ENCODE data around the gene CADPS2. TPM values are rescaled to one million over a fixed set of nuclear protein-coding genes. Genes with fewer than 3 reads are reported as not detected.
"Not testable (repeated sequence)": the region's sequence is repeated elsewhere in the genome, so short reads cannot be mapped to it uniquely, and the experiment has no call there.

The CADPS2 gene
- total RNA-seq, 1 donor from 2014 or later = 8.8 TPM

GRCh38 chr7:122638459-122638858, 247.8 kb downstream of the CADPS2 start:
- no peaks in the 10 kb centered on the region for H3K27me3 ChIP-seq (ENCODE audit: control insufficient read depth, insufficient read depth, low read length)
- H3K4me3 ChIP-seq (ENCODE audit: low read depth, low read length) = no peak overlapping the region
- no peak for DNase-seq (ENCODE audit: low read depth)
- H3K36me3 ChIP-seq (ENCODE audit: control insufficient read depth, insufficient read depth, low read length) = no peaks in the 10 kb centered on the region
- TF ChIP-seq CTCF (IDR thresholded peaks at IDR 0.05; ENCODE audit: insufficient read depth, low read length, poor library complexity, severe bottlenecking) = no peak

DNA sequence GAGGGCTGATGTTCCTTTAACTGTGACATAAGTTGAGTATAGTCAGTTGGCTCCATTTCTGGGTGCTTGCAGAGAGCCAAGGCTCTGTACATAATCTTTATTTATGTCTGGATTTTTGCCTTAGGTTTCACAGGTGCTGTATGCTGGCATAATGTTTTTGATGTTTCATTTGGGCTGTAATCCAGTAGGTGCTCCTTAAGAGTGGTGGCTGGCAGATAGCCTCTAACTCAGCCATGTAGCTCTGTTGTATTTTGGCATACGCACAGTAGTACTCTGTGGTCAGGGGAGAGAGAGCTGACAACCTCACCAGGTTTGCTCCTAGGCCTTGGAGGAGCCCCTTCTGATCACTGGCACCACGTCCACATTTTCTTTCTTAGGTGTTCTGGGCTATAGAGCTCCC, 248.5 kb downstream of the CADPS2 start:
- DNase-seq (ENCODE audit: low read depth) = no peak
- Histone ChIP-seq H3K4me3 (ENCODE audit: low read depth, low read length) (no peak overlapping the region), H3K27me3 (ENCODE audit: control insufficient read depth, insufficient read depth, low read length) (no peaks in the 10 kb centered on the region), H3K36me3 (ENCODE audit: control insufficient read depth, insufficient read depth, low read length) (no peaks in the 10 kb centered on the region)
- no peak for TF ChIP-seq CTCF (IDR thresholded peaks at IDR 0.05; ENCODE audit: insufficient read depth, low read length, poor library complexity, severe bottlenecking)

- H3K36me3 ChIP-seq (ENCODE audit: control insufficient read depth, insufficient read depth, low read length); DNase-seq (ENCODE audit: low read depth); H3K27me3 ChIP-seq (ENCODE audit: control insufficient read depth, insufficient read depth, low read length); H3K4me3 ChIP-seq (ENCODE audit: low read depth, low read length): not testable (repeated sequence)
These were observed 250.8 kb downstream of the CADPS2 start for GRCh38 chr7:122635481-122635880.

- TF ChIP-seq CTCF (IDR thresholded peaks at IDR 0.05; ENCODE audit: insufficient read depth, low read length, poor library complexity, severe bottlenecking) = no peak
- no peak for DNase-seq (ENCODE audit: low read depth)
- Histone ChIP-seq H3K4me3 (ENCODE audit: low read depth, low read length) (no peak overlapping the region), H3K27me3 (ENCODE audit: control insufficient read depth, insufficient read depth, low read length) (no peaks in the 10 kb centered on the region), H3K36me3 (ENCODE audit: control insufficient read depth, insufficient read depth, low read length) (no peaks in the 10 kb centered on the region)
These were observed 252.8 kb downstream of the CADPS2 start for GRCh38 chr7:122633472-122633871.

DNA sequence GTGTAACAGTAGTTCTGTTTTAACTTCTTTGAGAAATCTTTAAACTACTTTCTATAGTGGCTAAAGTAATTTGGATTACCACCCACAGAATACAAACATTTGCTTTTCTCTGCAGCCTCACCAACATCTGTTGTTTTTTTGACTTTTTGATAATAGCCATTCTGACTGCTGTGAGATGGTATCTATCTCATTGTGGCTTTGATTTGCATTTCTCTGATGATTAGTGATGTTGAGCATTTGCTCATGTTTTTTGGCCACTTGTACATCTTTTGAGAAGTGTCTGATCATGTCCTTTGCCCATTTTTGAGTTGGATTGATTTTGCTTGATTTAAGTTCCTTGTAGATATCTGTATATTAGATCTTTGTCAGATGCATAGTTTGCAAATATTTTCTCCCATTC, 254.0 kb downstream of the CADPS2 start:
- TF ChIP-seq CTCF (IDR thresholded peaks at IDR 0.05; ENCODE audit: insufficient read depth, low read length, poor library complexity, severe bottlenecking) = no peak
- Histone ChIP-seq H3K27me3 (ENCODE audit: control insufficient read depth, insufficient read depth, low read length) (no peaks in the 10 kb centered on the region), H3K4me3 (ENCODE audit: low read depth, low read length) (no peak overlapping the region), H3K36me3 (ENCODE audit: control insufficient read depth, insufficient read depth, low read length) (no peaks in the 10 kb centered on the region)
- DNase-seq (ENCODE audit: low read depth) = no peak

GRCh38 chr7:122629412-122629953, 256.8 kb downstream of the CADPS2 start:
- TF ChIP-seq CTCF (IDR thresholded peaks at IDR 0.05; ENCODE audit: insufficient read depth, low read length, poor library complexity, severe bottlenecking) = no peak
- DNase-seq (ENCODE audit: low read depth) = no peak

More at GRCh38 chr7:122629412-122629953, 256.8 kb downstream of the CADPS2 start:
- Histone ChIP-seq H3K36me3 (ENCODE audit: control insufficient read depth, insufficient read depth, low read length) (no peaks in the 10 kb centered on the region), H3K27me3 (ENCODE audit: control insufficient read depth, insufficient read depth, low read length) (no peaks in the 10 kb centered on the region), H3K4me3 (ENCODE audit: low read depth, low read length) (no peak overlapping the region)
